ENCODE data around the gene DOCK3. TPM values are rescaled to one million over a fixed set of nuclear protein-coding genes. Genes with fewer than 3 reads are reported as not detected.

The DOCK3 gene
- total and polyA plus RNA-seq, 2 of the 4 experiments (the other 2 are of a cell fraction) = under 0.01 to 0.12 TPM

DNA sequence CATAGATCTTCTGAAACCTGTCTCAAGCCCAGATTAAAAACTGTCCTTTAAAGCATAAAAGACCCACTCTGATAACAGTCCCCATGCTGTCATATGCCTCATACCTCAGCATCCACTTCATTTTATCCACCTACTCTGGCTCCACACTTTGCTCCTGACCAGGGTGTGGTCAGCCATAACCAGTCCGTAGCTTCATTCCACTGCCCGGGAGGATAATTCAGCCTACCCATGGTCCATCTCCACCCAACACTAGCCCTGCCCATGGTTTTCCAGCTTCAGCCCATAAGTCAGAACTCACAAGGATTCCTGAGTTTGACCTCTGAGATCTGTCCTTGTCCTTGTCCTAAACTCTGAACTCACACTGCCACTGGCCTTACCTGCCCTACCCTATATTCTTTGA lies 448.2 kb downstream of the DOCK3 start:
- Histone ChIP-seq H3K9me1 (ENCODE audit: insufficient read depth, low read length) (no peaks in the 10 kb centered on the region), H3K4me3 (ENCODE audit: insufficient read depth, low read depth, low read length) (no peak overlapping the region), H3K79me1 (ENCODE audit: low read depth in 1 of 2, low read length in 2 of 2) (no peaks in the 10 kb centered on the region), H3K23ac (ENCODE audit: low read depth, low read length) (no peak overlapping the region), H2BK15ac (ENCODE audit: low read depth, low read length) (no peak overlapping the region), H2BK20ac (ENCODE audit: low read depth, low read length) (no peak overlapping the region), H3K36me3 (ENCODE audit: control insufficient read depth, insufficient read depth, low read length) (no peaks in the 10 kb centered on the region), H2AK9ac (replicated peaks; ENCODE audit: low read depth, low read length, poor library complexity) (no peak overlapping the region), H4K5ac (ENCODE audit: low read depth, low read length) (no peak overlapping the region), H2BK120ac (ENCODE audit: low read depth, low read length) (no peak overlapping the region), H2AFZ (replicated peaks; ENCODE audit: low read length, poor library complexity) (no peak overlapping the region), H3K14ac (replicated peaks; ENCODE audit: low read depth, low read length) (no peak overlapping the region), H2AK5ac (ENCODE audit: low read depth, low read length) (no peak overlapping the region), H4K91ac (ENCODE audit: insufficient read depth, low read depth, low read length) (no peak overlapping the region), H3K18ac (ENCODE audit: low read depth, low read length) (no peak overlapping the region), H3K9ac (ENCODE audit: low read depth, low read length) (no peak overlapping the region), H4K8ac (ENCODE audit: low read depth in 2 of 2, low read length in 2 of 2) (no peak overlapping the region), H3K9me3 (ENCODE audit: control insufficient read depth, insufficient read depth, low read length) (0 out of 2 replicates have a peak, but pooled peaks cover 2% of the 10 kb centered on the region), H3K4me2 (ENCODE audit: low read depth, low read length) (no peak overlapping the region), H3K27ac (ENCODE audit: insufficient read depth, low read length) (no peak overlapping the region), H3K27me3 (ENCODE audit: control insufficient read depth, insufficient read depth, low read length) (no peaks in the 10 kb centered on the region), H2BK5ac (ENCODE audit: low read depth, low read length, poor library complexity, severe bottlenecking) (no peak overlapping the region), H4K20me1 (ENCODE audit: insufficient read depth, low read length) (no peaks in the 10 kb centered on the region), H3K56ac (ENCODE audit: extremely low read depth, insufficient read depth, low read length) (no peak overlapping the region), H3K4ac (ENCODE audit: low read depth, low read length) (no peak overlapping the region), H3K4me1 (ENCODE audit: control insufficient read depth, insufficient read depth, low read length) (no peaks in the 10 kb centered on the region)
- WGBS, 2 experiments (ENCODE audit: extremely low coverage in 2 of 2, insufficient read length in 1 of 2) = 88% methylated on average over 2 of the region's 2 CpGs; no CpG with 5 or more reads in 1 of the 2 experiments
- intact Hi-C loops (cut with micrococcal nuclease) (no loop called here), in situ Hi-C loops (cut with MboI; ENCODE audit: low sequenced_read_pairs) (no loop called here), dilution Hi-C loops (cut with HindIII; ENCODE audit: low sequenced_read_pairs, unreplicated experiment) (loop anchor here (25.0 kb wide), 1 partner anchor 239 kb away; no protein-coding TSS in a partner anchor)
- ChIA-PET CTCF (interaction anchor here (0.8 kb wide), 1 partner anchor 16 kb away, joined by 3 read pairs; no protein-coding TSS in a partner anchor), POLR2A (ENCODE audit: unreplicated experiment) (no interaction called here)
- TF ChIP-seq CEBPB (IDR thresholded peaks at IDR 0.05; ENCODE audit: low read depth, low read length) = no peak
- TF ChIP-seq RFX5 (IDR thresholded peaks at IDR 0.05; ENCODE audit: low read depth, low read length) = no peak
- no TSS peak for BruUV-seq (replicated peaks)
- ATAC-seq (ENCODE audit: low read depth) (no peak), DNase-seq (no peak)

Data from IMR-90 (cell line).